Activated gamma-delta T cell treated with Interleukin-2 at 50 U/mL for 16 hours (primary cell): ENCODE results near the gene NFIX.
A peak's percentile ranks its signal among the peaks of the same experiment; 100 is the strongest.

ENCODE experiments used
- DNase-seq: peaks from one replicate; pipeline ENCODE4 v3.0.0-alpha.2; 2020

NFIX gene

GRCh38 chr19:13115936-13116281 is 120.6 kb downstream of the NFIX start:
- no peak for DNase-seq

GRCh38 chr19:13116282-13117175 is 121.3 kb downstream of the NFIX start, which contains the start of gene TRMT1:
Gene TRMT1, minus strand, starts transcription at chr19:13116740. Its CDS starts 341 bp downstream, at chr19:13116399.
- peak; percentile 85 for DNase-seq

GRCh38 chr19:13117176-13117771 is 122.0 kb downstream of the NFIX start:
- no peak for DNase-seq

GRCh38 chr19:13117772-13118423 is 122.6 kb downstream of the NFIX start, which contains the start of gene NACC1:
Gene NACC1, plus strand, starts transcription at chr19:13118264. Its CDS starts 16,944 bp downstream, at chr19:13135208.
- peak; percentile 86 for DNase-seq

GRCh38 chr19:13118424-13119193 is 123.3 kb downstream of the NFIX start:
- DNase-seq, result no peak

- DNase-seq, result no peak
Measured at GRCh38 chr19:13119627-13120026, 124.4 kb downstream of the NFIX start.

GRCh38 chr19:13120031-13120430 is 124.8 kb downstream of the NFIX start:
- DNase-seq, result no peak

- DNase-seq, result no peak
Measured at GRCh38 chr19:13120817-13121216, 125.5 kb downstream of the NFIX start.

GRCh38 chr19:13121551-13122274 is 126.4 kb downstream of the NFIX start:
- DNase-seq, result no peak

GRCh38 chr19:13122275-13122878 is 127.1 kb downstream of the NFIX start:
- no peak for DNase-seq

- no peak for DNase-seq
Measured at GRCh38 chr19:13122980-13123957, 128.0 kb downstream of the NFIX start.

GRCh38 chr19:13127051-13127450 is 131.8 kb downstream of the NFIX start:
- DNase-seq, result no peak

- no peak for DNase-seq
Measured at GRCh38 chr19:13127811-13128575, 132.7 kb downstream of the NFIX start.

GRCh38 chr19:13128583-13128982 is 133.3 kb downstream of the NFIX start:
- DNase-seq, result no peak

- no peak for DNase-seq
Measured at GRCh38 chr19:13129384-13129783, 134.1 kb downstream of the NFIX start.

GRCh38 chr19:13130886-13131490 is 135.7 kb downstream of the NFIX start:
- DNase-seq, result no peak

GRCh38 chr19:13132471-13133180 is 137.4 kb downstream of the NFIX start:
- peak; percentile 35 for DNase-seq

GRCh38 chr19:13133241-13133870 is 138.1 kb downstream of the NFIX start:
- no peak for DNase-seq
